Adrenal gland (tissue), 12 donors: ENCODE results near the gene PDS5B. TPM values are rescaled to one million over a fixed set of nuclear protein-coding genes. Genes with fewer than 3 reads are reported as not detected.
"Not testable (repeated sequence)": the region's sequence is repeated elsewhere in the genome, so short reads cannot be mapped to it uniquely, and the experiment has no call there.

Experiments used
- DNase-seq, 7 donors: peaks; one replicate each; pipeline ENCODE4 v3.0.0-alpha.2; 2019 to 2020
- H3K27ac ChIP-seq, 5 donors: fragments of 200-600 bp; sonication (generic) in 4 of 5; 1 replicate in 3 of 5; 2 replicates in 2 of 5; pipeline versions ENCODE4 v1.5.1 to v1.8.0; 2016 to 2020; ENCODE audit warnings: mild to moderate bottlenecking in 1 of 5
- H3K27me3 ChIP-seq: fragments of 200-600 bp; 2 replicates; pipeline ENCODE4 v1.8.0; 2021
- H3K36me3 ChIP-seq, 2 donors: fragments of 200-600 bp; replicated peaks in 1 of 2; 1 replicate in 1 of 2; 2 replicates in 1 of 2; pipeline versions ENCODE4 v1.5.1 to v1.8.0; 2018 to 2022
- H3K4me1 ChIP-seq, 2 donors: fragments of 200-600 bp; replicated peaks in 1 of 2; 1 replicate in 1 of 2; 2 replicates in 1 of 2; pipeline versions ENCODE4 v1.5.1 to v1.8.0; 2018 to 2021
- H3K4me3 ChIP-seq, 4 donors: fragments of 200-600 bp; sonication (generic) in 3 of 4; one replicate each; pipeline ENCODE4 v1.5.1; 2016 to 2018
- H3K9me3 ChIP-seq, 3 donors: fragments of 200-600 bp; sonication (generic) in 1 of 3; replicated peaks in 1 of 3; 1 replicate in 2 of 3; 2 replicates in 1 of 3; pipeline versions ENCODE4 v1.5.1 to v1.8.0; 2016 to 2021
- CTCF ChIP-seq, 6 experiments: fragments of 450-650 bp in 4 of 6; fragments of 200-600 bp in 2 of 6; sonication (generic) in 1 of 6; IDR thresholded peaks; 1 replicate in 5 of 6; 2 replicates in 1 of 6; pipeline versions ENCODE4 v1.5.1 to v1.8.0; 2016 to 2021; ENCODE audit warnings: antibody characterized with exemption in 6 of 6, mild to moderate bottlenecking in 2 of 6, moderate library complexity in 1 of 6
- POLR2A ChIP-seq, 2 donors: fragments of 450-650 bp; IDR thresholded peaks; one replicate each; pipeline ENCODE4 v1.6.1; 2017; ENCODE audit warnings: antibody characterized with exemption in 2 of 2, mild to moderate bottlenecking in 2 of 2, moderate library complexity in 1 of 2
- WGBS, 4 donors: extraction: QIAGEN DNeasy Blood & Tissue Kit in 2 of 4; methylation state at CpG; one replicate each; pipeline versions ENCODE4 v1.1.5 to v1.1.7; 2013 to 2017; 5-methylcytosine and 5-hydroxymethylcytosine counted together
- intact Hi-C, 2 donors: fragments of 100-400 bp; cut with DNase I; formaldehyde crosslinking; loops; one replicate each; pipeline versions ENCODE4 v1.14.1 to v1.15.0; 2022 to 2023
- polyA plus RNA-seq, 3 donors: library from polyadenylated mRNA; stranded (reverse); fragments of 200-250 nt in 2 of 3; fragments of 350-450 nt in 1 of 3; fragmentation: Illumina TruSeq in 1 of 3; extraction: RNeasy Lipid Tissue Mini Kit (QIAGEN cat#74804) in 1 of 3; gene quantifications; one replicate each; pipeline ENCODE4 v1.2.3, GENCODE V29; 2013 to 2014
- total RNA-seq, 9 donors: library from RNA; depleted of rRNA in 4 of 9; stranded (reverse); fragments of >200 nt in 4 of 9; fragments of 120-200 nt in 1 of 9; fragmentation: NEBNext Ultra II Directional in 1 of 9; extraction: Animal tissue kit (Norgen Biotek cat#: 25700) in 1 of 9; gene quantifications; one replicate each; pipeline versions ENCODE4 v1.1.0 to v1.2.4, GENCODE V29; 2013 to 2023
- donor health status: healthy with polysubstance abuse.
- donor health status: Bipolar disorder and iron deficiency.
- donor health status: DM: yes; HTN: yes; CAD: no.
- donor health status: DM: no; HTN: no; CAD: no.
- donor health status: DM: no; HTN: no; CAD: no.
- donor health status: DM: yes; HTN: yes; CAD: no.

The PDS5B gene
- total and polyA plus RNA-seq, 12 donors = 3.9 to 59.4 (median 30.2) TPM

DNA sequence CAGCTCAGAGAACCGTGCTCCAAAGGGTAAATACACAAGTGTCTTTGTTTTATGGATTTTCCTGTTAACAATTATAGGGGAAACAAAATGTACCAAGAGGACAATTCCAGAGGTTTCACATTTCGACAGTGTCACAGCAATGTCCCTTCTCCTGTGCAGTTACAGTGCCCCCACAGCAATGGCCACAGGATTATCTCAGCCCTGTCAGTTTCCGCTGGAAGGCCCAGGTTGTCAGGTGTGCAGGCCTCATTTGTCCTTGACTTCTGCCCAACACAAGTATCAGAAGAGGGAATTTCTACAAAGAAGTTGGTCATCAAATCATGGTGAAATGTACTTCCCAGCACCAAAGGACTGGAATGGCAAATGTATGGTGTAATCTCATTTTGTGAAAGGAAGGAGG is 36.5 kb upstream of the PDS5B start:
- intact Hi-C loops = no loop called here
- H3K27me3 ChIP-seq = no peaks in the 10 kb centered on the region
- WGBS, 4 donors = 80 to 96% (median 88%) methylated on average over 3 of the region's 3 CpGs
- TF ChIP-seq POLR2A (IDR thresholded peaks at IDR 0.05) = no peak
- TF ChIP-seq CTCF (IDR thresholded peaks at IDR 0.05) = no peak
- H3K36me3 ChIP-seq = no peaks in the 10 kb centered on the region
- no peak overlapping the region for H3K27ac ChIP-seq
- no peaks in the 10 kb centered on the region for H3K4me1 ChIP-seq
- no peak overlapping the region for H3K4me3 ChIP-seq
- H3K9me3 ChIP-seq = no peaks in the 10 kb centered on the region
- DNase-seq = no peak

DNA sequence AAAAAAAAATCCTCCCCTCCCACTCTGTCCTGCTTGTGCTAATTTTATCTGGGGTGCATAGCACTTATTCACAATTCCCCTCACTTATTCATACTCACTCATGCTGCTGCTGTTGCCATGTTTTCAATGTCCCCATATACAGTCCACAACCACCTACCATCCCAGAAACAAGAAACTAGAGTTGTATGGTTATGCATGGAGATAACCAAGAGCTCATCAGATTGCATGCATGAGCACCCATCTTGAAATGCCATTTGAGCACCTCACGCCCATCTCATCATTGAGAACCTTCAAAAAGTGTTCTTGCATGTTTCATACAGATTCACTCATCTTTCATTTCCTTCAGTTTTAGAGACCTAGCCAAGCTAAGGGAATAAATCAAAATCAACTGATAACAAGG is 32.5 kb upstream of the PDS5B start:
- no peaks in the 10 kb centered on the region for H3K9me3 ChIP-seq
- 75 to 91% (median 81%) methylated on average over 1 of the region's 1 CpG for WGBS, 4 donors
- H3K4me1 ChIP-seq = no peaks in the 10 kb centered on the region
- H3K36me3 ChIP-seq = no peaks in the 10 kb centered on the region
- H3K4me3 ChIP-seq = no peak overlapping the region
- no peak for DNase-seq
- no peak overlapping the region for H3K27ac ChIP-seq
- intact Hi-C loops = no loop called here
- TF ChIP-seq CTCF (IDR thresholded peaks at IDR 0.05) (no peak), POLR2A (IDR thresholded peaks at IDR 0.05) (no peak)
- H3K27me3 ChIP-seq = no peaks in the 10 kb centered on the region

DNA sequence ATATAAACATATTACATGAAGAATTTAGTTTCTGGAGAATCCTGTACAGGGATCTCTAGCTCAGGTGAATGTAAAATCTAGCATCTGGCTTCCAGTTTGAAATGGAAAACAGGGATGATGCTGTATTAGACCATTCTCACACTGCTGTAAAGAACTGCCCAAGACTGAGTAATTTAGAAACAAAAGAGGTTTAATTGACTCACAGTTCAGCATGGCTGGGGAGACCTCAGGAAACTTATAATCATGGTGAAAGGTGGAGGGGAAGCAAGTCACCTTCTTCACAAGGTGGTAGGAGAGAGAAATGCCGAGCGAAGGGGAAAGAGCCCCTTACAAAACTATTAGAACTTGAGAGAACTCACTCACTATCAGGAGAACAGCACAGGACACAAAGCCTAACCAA is 30.6 kb upstream of the PDS5B start:
- Histone ChIP-seq H3K9me3 (no peaks in the 10 kb centered on the region), H3K4me3 (no peak overlapping the region), H3K4me1 (no peaks in the 10 kb centered on the region), H3K27ac (no peak overlapping the region), H3K27me3 (no peaks in the 10 kb centered on the region), H3K36me3 (no peaks in the 10 kb centered on the region)
- WGBS, 4 donors = 86 to 98% (median 90%) methylated on average over 2 of the region's 2 CpGs
- intact Hi-C loops = no loop called here
- no peak for DNase-seq
- TF ChIP-seq POLR2A (IDR thresholded peaks at IDR 0.05) (no peak), CTCF (IDR thresholded peaks at IDR 0.05) (no peak)

DNA sequence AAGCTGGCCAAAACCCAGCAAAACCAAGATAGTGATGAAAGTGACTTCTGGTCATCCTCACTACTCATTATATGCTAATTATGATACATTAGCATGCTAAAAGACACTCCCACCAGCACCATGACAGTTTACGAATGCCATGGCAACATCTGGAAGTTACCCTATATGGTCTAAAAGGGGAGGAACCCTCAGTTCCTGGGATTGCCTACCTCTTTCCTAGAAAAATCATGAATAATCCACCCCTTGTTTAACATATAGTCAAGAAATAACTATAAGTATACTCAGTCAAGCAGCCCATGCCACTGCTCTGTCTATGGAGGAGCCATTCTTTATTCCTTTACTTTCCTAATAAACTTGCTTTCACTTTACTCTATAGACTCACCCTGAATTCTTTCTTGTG is 25.4 kb upstream of the PDS5B start:
- H3K36me3 ChIP-seq, H3K27ac ChIP-seq, H3K27me3 ChIP-seq, H3K4me1 ChIP-seq, DNase-seq, H3K4me3 ChIP-seq, intact Hi-C loops, H3K9me3 ChIP-seq: not testable (repeated sequence)
- 89 to 100% (median 97%) methylated on average over 1 of the region's 1 CpG for WGBS, 4 donors

DNA sequence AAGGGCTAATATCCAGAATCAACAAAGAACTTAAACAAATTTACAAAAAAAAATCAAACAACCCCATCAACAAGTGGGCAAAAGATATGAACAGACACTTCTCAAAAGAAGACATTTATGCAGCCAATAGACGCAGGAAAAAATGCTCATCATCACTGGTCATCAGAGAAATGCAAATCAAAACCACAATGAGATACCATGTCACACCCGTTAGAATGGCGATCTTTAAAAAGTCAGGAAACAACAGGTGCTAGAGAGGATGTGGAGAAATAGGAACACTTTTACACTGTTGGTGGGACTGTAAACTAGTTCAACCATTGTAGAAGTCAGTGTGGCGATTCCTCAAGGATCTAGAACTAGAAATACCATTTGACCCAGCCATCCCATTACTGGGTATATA is 10.6 kb upstream of the PDS5B start:
- H3K4me3 ChIP-seq, DNase-seq, H3K36me3 ChIP-seq, H3K9me3 ChIP-seq, intact Hi-C loops, H3K27ac ChIP-seq, H3K4me1 ChIP-seq, H3K27me3 ChIP-seq: not testable (repeated sequence)
- WGBS, 4 donors = 69 to 90% (median 82%) methylated on average over 3 to 4 of the region's 4 CpGs
